RKO (cell line): ENCODE data around the gene C1QL1.
"Not testable (repeated sequence)": the region's sequence is repeated elsewhere in the genome, so short reads cannot be mapped to it uniquely, and the experiment has no call there.

ENCODE experiments used
- DNase-seq: peaks from one replicate; pipeline ENCODE4 v3.0.0-alpha.2; 2016; ENCODE audit warnings: low spot score

Gene C1QL1

GRCh38 chr17:44961921-44962350, 6.2 kb downstream of the C1QL1 start:
- DNase-seq = no peak

- no peak for DNase-seq
These were observed 7.4 kb downstream of the C1QL1 start for GRCh38 chr17:44960691-44961090.

GRCh38 chr17:44959821-44960531, 8.1 kb downstream of the C1QL1 start:
- no peak for DNase-seq

- no peak for DNase-seq
These were observed 10.8 kb downstream of the C1QL1 start for GRCh38 chr17:44956998-44957981.

GRCh38 chr17:44955674-44956425, 12.3 kb downstream of the C1QL1 start:
- no peak for DNase-seq

- DNase-seq = no peak
These were observed 15.1 kb downstream of the C1QL1 start for GRCh38 chr17:44952946-44953475.

- DNase-seq = no peak
These were observed 19.7 kb downstream of the C1QL1 start for GRCh38 chr17:44948315-44948795.

- peak; percentile 98 for DNase-seq
These were observed 20.4 kb downstream of the C1QL1 start, which contains the start of gene KIF18B for GRCh38 chr17:44947461-44948314. Gene KIF18B (minus strand): TSS chr17:44947773. CDS start chr17:44936344, 11,429 bp downstream.

- DNase-seq = not testable (repeated sequence)
These were observed 22.5 kb downstream of the C1QL1 start for GRCh38 chr17:44945652-44946051.

GRCh38 chr17:44942456-44942855, 25.6 kb downstream of the C1QL1 start:
- DNase-seq = no peak

- no peak for DNase-seq
These were observed 26.3 kb downstream of the C1QL1 start for GRCh38 chr17:44941712-44942331.

- DNase-seq = no peak
These were observed 27.3 kb downstream of the C1QL1 start for GRCh38 chr17:44940768-44941167.

GRCh38 chr17:44940317-44940716, 27.8 kb downstream of the C1QL1 start:
- no peak for DNase-seq

GRCh38 chr17:44935116-44935515, 33.0 kb downstream of the C1QL1 start:
- DNase-seq = no peak

- no peak for DNase-seq
These were observed 33.4 kb downstream of the C1QL1 start for GRCh38 chr17:44934745-44935105.

GRCh38 chr17:44933824-44934744, 34.0 kb downstream of the C1QL1 start:
- no peak for DNase-seq

- DNase-seq = no peak
These were observed 35.4 kb downstream of the C1QL1 start for GRCh38 chr17:44932787-44933097.

- no peak for DNase-seq
These were observed 35.9 kb downstream of the C1QL1 start for GRCh38 chr17:44932096-44932786.

- DNase-seq = no peak
These were observed 36.7 kb downstream of the C1QL1 start for GRCh38 chr17:44931376-44931775.
